ENCODE measurements around the gene ANKHD1.
"Not testable (repeated sequence)": the region's sequence is repeated elsewhere in the genome, so short reads cannot be mapped to it uniquely, and the experiment has no call there.

Gene ANKHD1

GRCh38 chr5:140420665-140421361 is 19.2 kb downstream of the ANKHD1 start:
- TF ChIP-seq CTCF (IDR thresholded peaks at IDR 0.05; ENCODE audit: control insufficient read depth, insufficient read depth, low read depth, low read length, missing control alignments), result no peak
- H3K4me3 ChIP-seq (ENCODE audit: control insufficient read depth, low read depth, low read length), result no peak overlapping the region
- no peak for DNase-seq (ENCODE audit: low read depth)

GRCh38 chr5:140421375-140421774 is 19.7 kb downstream of the ANKHD1 start:
- DNase-seq (ENCODE audit: low read depth); H3K4me3 ChIP-seq (ENCODE audit: control insufficient read depth, low read depth, low read length): not testable (repeated sequence)

DNA sequence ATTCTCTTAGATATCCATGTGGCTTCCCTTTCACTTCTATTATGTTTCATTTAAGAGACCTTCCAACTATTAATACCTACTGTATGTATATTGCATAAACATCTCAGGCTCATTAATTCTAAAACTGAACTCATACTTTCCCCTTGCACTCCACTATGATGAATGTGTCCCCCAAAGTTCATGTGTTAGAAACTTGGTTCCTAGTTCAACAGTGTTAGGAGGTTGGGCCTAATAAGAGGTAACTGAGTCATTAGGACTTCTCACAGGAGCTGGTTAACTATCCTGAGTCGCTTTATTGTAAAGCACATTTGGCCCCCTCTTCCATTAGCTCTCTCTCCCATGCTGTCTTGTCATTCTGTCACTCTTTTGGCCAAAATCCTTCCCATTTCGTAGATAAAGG is 22.0 kb downstream of the ANKHD1 start:
- no peak overlapping the region for H3K4me3 ChIP-seq (ENCODE audit: control insufficient read depth, low read depth, low read length)
- no peak for DNase-seq (ENCODE audit: low read depth)
- no peak for TF ChIP-seq CTCF (IDR thresholded peaks at IDR 0.05; ENCODE audit: control insufficient read depth, insufficient read depth, low read depth, low read length, missing control alignments)

- H3K4me3 ChIP-seq (ENCODE audit: control insufficient read depth, low read depth, low read length), result no peak overlapping the region
- TF ChIP-seq CTCF (IDR thresholded peaks at IDR 0.05; ENCODE audit: control insufficient read depth, insufficient read depth, low read depth, low read length, missing control alignments), result no peak
- no peak for DNase-seq (ENCODE audit: low read depth)
These were observed 22.5 kb downstream of the ANKHD1 start for GRCh38 chr5:140424135-140424534.

DNA sequence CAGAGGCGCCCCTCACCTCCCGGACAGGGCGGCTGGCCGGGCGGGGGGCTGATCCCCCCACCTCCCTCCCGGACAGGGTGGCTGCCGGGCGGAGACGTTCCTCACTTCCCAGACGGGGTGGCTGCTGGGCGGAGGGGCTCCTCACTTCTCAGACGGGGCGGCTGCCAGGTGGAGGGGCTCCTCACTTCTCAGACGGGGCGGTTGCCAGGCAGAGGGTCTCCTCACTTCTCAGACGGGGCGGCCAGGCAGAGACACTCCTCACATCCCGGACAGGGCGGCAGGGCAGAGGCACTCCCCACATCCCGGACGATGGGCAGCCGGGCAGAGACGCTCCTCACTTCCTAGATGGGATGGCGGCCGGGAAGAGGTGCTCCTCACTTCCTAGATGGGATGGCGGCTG is 26.1 kb downstream of the ANKHD1 start:
- DNase-seq (ENCODE audit: low read depth); H3K4me3 ChIP-seq (ENCODE audit: control insufficient read depth, low read depth, low read length): not testable (repeated sequence)

DNA sequence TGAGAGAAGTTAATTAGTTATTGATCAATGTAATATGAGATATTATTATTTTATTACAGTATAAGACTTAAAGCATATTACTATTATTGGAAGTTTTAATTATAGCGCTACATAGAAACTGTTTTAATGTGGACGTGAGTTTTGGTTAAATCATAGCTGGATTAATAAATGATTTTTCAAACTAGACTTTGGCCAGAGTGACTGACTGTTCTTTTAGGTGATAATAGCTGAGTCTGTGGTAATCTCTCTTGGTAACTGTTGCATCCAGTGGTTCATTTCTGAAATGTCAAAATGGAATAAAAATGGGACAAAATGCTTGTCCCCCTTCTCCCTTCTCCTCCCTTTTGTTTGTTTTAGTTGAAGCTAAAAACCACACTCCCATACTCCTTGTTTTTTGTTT is 28.1 kb downstream of the ANKHD1 start:
- DNase-seq (ENCODE audit: low read depth), result no peak
- TF ChIP-seq CTCF (IDR thresholded peaks at IDR 0.05; ENCODE audit: control insufficient read depth, insufficient read depth, low read depth, low read length, missing control alignments), result no peak

GRCh38 chr5:140432212-140432611 is 30.6 kb downstream of the ANKHD1 start:
- no peak for TF ChIP-seq CTCF (IDR thresholded peaks at IDR 0.05; ENCODE audit: control insufficient read depth, insufficient read depth, low read depth, low read length, missing control alignments)
- H3K4me3 ChIP-seq (ENCODE audit: control insufficient read depth, low read depth, low read length), result no peak overlapping the region
- DNase-seq (ENCODE audit: low read depth), result no peak

More for the DNA sequence above, 28.1 kb downstream of the ANKHD1 start:
- no peak overlapping the region for H3K4me3 ChIP-seq (ENCODE audit: control insufficient read depth, low read depth, low read length)

GRCh38 chr5:140432916-140433315 is 31.3 kb downstream of the ANKHD1 start:
- no peak for DNase-seq (ENCODE audit: low read depth)
- TF ChIP-seq CTCF (IDR thresholded peaks at IDR 0.05; ENCODE audit: control insufficient read depth, insufficient read depth, low read depth, low read length, missing control alignments), result no peak
- no peak overlapping the region for H3K4me3 ChIP-seq (ENCODE audit: control insufficient read depth, low read depth, low read length)

GRCh38 chr5:140457368-140457767 is 55.7 kb downstream of the ANKHD1 start:
- not testable (repeated sequence) for H3K4me3 ChIP-seq (ENCODE audit: control insufficient read depth, low read depth, low read length); DNase-seq (ENCODE audit: low read depth)

All from AG09309 (cell line).